Ascending aorta (tissue), 2 donors: ENCODE results near the gene SEPTIN3. TPM values are rescaled to one million over a fixed set of nuclear protein-coding genes. Genes with fewer than 3 reads are reported as not detected.

ENCODE experiments used
- DNase-seq, 2 donors: peaks; one replicate each; pipeline ENCODE4 v3.0.0-alpha.2; 2019; ENCODE audit warnings: low spot score in 2 of 2
- H3K27ac ChIP-seq, 2 donors: fragments of 200-600 bp; sonication (generic); one replicate each; pipeline ENCODE4 v1.5.1; 2016 to 2017; ENCODE audit warnings: mild to moderate bottlenecking in 1 of 2
- H3K27me3 ChIP-seq: fragments of 200-600 bp; sonication (generic); one replicate; pipeline ENCODE4 v1.5.1; 2017
- H3K36me3 ChIP-seq, 2 donors: fragments of 200-600 bp; sonication (generic); one replicate each; pipeline ENCODE4 v1.5.1; 2016
- H3K4me1 ChIP-seq, 2 donors: fragments of 200-600 bp; sonication (generic); one replicate each; pipeline ENCODE4 v1.5.1; 2016 to 2017; ENCODE audit warnings: mild to moderate bottlenecking in 1 of 2
- H3K4me3 ChIP-seq, 2 donors: fragments of 200-600 bp; sonication (generic); one replicate each; pipeline ENCODE4 v1.5.1; 2016 to 2017; ENCODE audit warnings: mild to moderate bottlenecking in 1 of 2
- H3K9me3 ChIP-seq, 2 donors: fragments of 200-600 bp; sonication (generic); one replicate each; pipeline ENCODE4 v1.5.1; 2016
- intact Hi-C: fragments of 100-400 bp; cut with DNase I; formaldehyde crosslinking; loops from one replicate; pipeline ENCODE4 v1.15.1; 2023
- total RNA-seq: library from RNA; depleted of rRNA; stranded (reverse); fragments of >200 nt; gene quantifications from one replicate; pipeline ENCODE4 v1.1.0, GENCODE V29; 2016
- TF ChIP-seq, protein P1 (sequence below), 3 experiments: fragments of 200-600 bp in 2 of 3; fragments of 450-650 bp in 1 of 3; sonication (generic) in 2 of 3; IDR thresholded peaks; one replicate each; pipeline ENCODE4 v1.5.1; 2016 to 2019; ENCODE audit warnings: antibody characterized with exemption in 3 of 3, mild to moderate bottlenecking in 1 of 3, moderate library complexity in 1 of 3

SEPTIN3 gene
- total RNA-seq, 1 donor from 2014 or later = not detected

- intact Hi-C loops = no loop called here
- Histone ChIP-seq H3K4me1 (peaks cover 0 to 5% of the 10 kb centered on the region in 2 donors), H3K27me3 (peaks cover 6% of the 10 kb centered on the region), H3K36me3 (no peaks in the 10 kb centered on the region), H3K9me3 (no peaks in the 10 kb centered on the region), H3K4me3 (no peak overlapping the region), H3K27ac (no peak overlapping the region)
- TF ChIP-seq, protein P1, sequence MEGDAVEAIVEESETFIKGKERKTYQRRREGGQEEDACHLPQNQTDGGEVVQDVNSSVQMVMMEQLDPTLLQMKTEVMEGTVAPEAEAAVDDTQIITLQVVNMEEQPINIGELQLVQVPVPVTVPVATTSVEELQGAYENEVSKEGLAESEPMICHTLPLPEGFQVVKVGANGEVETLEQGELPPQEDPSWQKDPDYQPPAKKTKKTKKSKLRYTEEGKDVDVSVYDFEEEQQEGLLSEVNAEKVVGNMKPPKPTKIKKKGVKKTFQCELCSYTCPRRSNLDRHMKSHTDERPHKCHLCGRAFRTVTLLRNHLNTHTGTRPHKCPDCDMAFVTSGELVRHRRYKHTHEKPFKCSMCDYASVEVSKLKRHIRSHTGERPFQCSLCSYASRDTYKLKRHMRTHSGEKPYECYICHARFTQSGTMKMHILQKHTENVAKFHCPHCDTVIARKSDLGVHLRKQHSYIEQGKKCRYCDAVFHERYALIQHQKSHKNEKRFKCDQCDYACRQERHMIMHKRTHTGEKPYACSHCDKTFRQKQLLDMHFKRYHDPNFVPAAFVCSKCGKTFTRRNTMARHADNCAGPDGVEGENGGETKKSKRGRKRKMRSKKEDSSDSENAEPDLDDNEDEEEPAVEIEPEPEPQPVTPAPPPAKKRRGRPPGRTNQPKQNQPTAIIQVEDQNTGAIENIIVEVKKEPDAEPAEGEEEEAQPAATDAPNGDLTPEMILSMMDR (IDR thresholded peaks at IDR 0.05) = no peak
- no peak for DNase-seq
Measured at GRCh38 chr22:41979423-41980250, 10.4 kb downstream of the SEPTIN3 start.

DNA sequence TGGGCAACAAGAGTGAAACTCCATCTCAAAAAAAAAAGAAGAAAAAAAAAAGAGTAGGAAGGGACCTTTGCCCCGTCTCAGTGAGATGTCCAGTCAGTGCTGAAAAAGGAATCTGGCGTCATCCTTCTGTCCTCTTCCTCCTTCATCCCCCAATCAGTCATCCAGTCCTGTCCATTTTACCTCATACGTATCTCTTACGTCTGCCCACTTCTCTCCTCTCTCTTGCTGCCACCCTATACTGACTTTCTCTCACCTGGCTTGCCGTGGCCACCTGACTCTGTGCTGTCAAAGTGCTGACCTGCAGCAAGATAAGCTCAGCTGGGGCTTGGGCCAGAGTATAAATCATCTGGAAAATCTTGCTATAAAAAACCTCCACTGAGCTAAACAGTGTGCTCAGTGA, 13.6 kb downstream of the SEPTIN3 start:
- Histone ChIP-seq H3K4me1 (no peaks in the 10 kb centered on the region), H3K9me3 (no peaks in the 10 kb centered on the region), H3K36me3 (no peaks in the 10 kb centered on the region), H3K4me3 (no peak overlapping the region), H3K27ac (no peak overlapping the region), H3K27me3 (no peaks in the 10 kb centered on the region)
- no peak for DNase-seq
- intact Hi-C loops = no loop called here
- TF ChIP-seq, protein P1 (IDR thresholded peaks at IDR 0.05) = no peak

DNA sequence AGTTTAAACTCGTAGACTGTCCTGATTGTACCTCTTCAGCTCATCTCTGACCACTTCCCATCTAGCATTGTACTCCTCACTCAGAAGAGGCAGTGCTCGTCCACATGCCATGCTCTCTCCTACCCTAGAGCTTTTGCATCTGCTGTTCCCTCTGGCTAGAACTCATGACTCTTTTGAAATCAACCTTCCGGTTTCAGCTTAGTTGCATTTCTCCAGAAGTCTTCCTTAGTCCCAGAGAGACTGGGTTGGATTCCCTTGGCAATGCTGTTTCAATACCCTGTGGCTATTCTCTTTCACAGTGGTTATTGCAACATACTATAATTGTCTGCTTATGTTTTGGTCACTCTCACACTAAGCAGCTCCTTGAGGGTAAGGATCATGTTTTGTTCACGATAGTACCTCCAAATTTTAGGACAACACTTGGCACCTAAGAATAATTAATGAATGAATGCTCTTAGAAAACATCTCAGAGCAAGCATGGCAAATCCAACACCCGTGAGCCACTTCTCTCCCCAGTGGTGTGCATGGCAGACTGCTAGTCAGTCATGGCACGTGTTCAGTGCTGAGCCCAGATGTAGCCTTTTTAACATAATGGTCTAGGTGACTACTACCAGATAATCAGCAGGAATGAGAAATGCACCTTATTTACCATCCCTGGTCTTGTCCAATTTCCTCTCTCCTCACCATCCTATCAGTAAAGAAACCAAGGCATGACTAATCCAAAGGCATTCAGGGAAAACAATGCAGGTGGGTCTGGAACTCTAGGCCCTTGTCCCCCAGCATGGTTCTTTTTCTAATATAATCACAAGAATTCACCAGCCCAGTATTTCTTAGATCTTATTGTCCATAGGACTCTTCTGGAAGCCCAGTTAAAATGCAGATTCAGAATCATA, 14.5 kb downstream of the SEPTIN3 start:
- no peak overlapping the region for H3K4me3 ChIP-seq
- TF ChIP-seq, protein P1 (IDR thresholded peaks at IDR 0.05) = no peak
- no peaks in the 10 kb centered on the region for H3K36me3 ChIP-seq
- intact Hi-C loops = no loop called here
- no peak overlapping the region for H3K27ac ChIP-seq
- no peaks in the 10 kb centered on the region for H3K27me3 ChIP-seq
- H3K4me1 ChIP-seq = no peaks in the 10 kb centered on the region
- no peak for DNase-seq
- H3K9me3 ChIP-seq = no peaks in the 10 kb centered on the region

GRCh38 chr22:41987276-41987675, 18.0 kb downstream of the SEPTIN3 start:
- no peaks in the 10 kb centered on the region for H3K27me3 ChIP-seq
- H3K4me1 ChIP-seq = no peaks in the 10 kb centered on the region
- no peak overlapping the region for H3K27ac ChIP-seq
- DNase-seq = no peak
- no peaks in the 10 kb centered on the region for H3K36me3 ChIP-seq
- TF ChIP-seq, protein P1 (IDR thresholded peaks at IDR 0.05) = no peak
- H3K4me3 ChIP-seq = no peak overlapping the region
- no peaks in the 10 kb centered on the region for H3K9me3 ChIP-seq
- intact Hi-C loops = no loop called here

DNA sequence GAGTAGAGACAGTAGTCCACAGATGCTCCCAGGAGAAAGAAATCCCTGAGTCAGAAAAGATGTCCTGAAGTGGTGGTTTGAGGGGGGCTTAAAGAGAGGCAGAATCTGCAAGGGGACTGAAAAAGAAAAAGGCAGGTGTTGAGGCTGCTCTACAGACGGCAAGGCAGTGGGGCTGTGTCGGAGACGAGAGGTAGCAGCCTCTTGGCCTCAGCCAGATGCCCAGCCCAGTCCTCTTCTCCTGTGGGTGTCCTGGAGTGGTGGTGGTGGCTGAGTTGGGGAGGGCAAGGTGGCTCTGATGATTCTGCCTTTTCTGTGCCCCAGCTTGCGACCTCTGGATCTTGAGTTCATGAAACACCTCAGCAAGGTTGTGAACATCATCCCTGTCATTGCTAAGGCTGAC, 20.0 kb downstream of the SEPTIN3 start:
- Histone ChIP-seq H3K4me3 (no peak overlapping the region), H3K9me3 (no peaks in the 10 kb centered on the region), H3K27me3 (no peaks in the 10 kb centered on the region), H3K36me3 (no peaks in the 10 kb centered on the region), H3K27ac (no peak overlapping the region), H3K4me1 (no peaks in the 10 kb centered on the region)
- intact Hi-C loops = no loop called here
- TF ChIP-seq, protein P1 (IDR thresholded peaks at IDR 0.05) = no peak
- no peak for DNase-seq
